Omental fat pad (tissue), 4 donors: ENCODE data around the gene EHF. TPM values are rescaled to one million over a fixed set of nuclear protein-coding genes. Genes with fewer than 3 reads are reported as not detected.

Source experiments
- ATAC-seq: fragments of 150-250 bp; one replicate; pipeline ENCODE4 v1.9.1; 2016; ENCODE audit warnings: mild to moderate bottlenecking, moderate library complexity; ENCODE audit not compliant: low FRiP score
- DNase-seq: peaks from one replicate; pipeline ENCODE4 v3.0.0-alpha.2; 2019; ENCODE audit warnings: low spot score
- total RNA-seq, 4 donors: library from RNA; depleted of rRNA; stranded (reverse); fragments of >200 nt; gene quantifications; one replicate each; pipeline ENCODE4 v1.1.0, GENCODE V29; 2016
- TF ChIP-seq, protein P1 (sequence below), 3 donors: fragments of 450-650 bp; IDR thresholded peaks; one replicate each; pipeline ENCODE4 v1.5.1; 2016 to 2017; ENCODE audit warnings: antibody characterized with exemption in 3 of 3, mild to moderate bottlenecking in 3 of 3, moderate library complexity in 2 of 3

Gene EHF
- total RNA-seq, 4 donors from 2014 or later: 0.38 TPM; not detected in 3

DNA sequence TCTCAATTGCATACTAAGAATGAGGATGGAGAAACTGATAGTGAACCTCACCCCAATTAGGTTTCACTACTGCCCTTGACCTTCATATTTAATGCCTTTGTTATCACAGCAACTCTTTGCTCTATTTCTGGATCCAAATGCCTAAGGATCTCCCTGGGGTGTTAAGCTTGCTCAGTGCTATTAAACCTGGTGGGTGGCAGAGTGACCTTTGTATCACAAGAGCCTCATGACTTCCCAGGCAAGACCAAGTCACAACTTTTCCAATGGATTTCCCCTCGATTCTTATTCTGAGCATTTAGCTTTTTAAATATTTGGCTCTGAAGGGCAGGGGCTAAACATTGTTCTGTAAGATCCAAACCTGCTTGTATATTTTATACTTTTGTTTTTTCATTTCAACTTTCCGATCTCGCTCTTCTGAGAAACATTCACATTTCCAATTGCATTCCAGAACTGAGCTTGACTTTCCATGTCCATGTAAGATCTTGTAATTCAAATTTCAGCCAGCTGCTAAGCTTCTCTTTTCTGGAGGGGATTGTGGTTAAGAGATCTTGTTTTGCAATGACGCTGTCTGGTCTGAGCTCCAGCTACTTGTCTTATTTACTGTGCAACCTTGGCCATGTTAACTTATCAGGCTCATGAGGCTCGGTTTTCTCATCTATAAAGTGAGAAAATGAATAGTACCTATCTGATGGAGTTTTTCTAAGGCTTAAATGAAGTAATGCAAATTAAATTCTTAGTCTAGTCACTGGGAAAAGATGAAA, 6.4 kb upstream of the EHF start:
- TF ChIP-seq, protein P1, sequence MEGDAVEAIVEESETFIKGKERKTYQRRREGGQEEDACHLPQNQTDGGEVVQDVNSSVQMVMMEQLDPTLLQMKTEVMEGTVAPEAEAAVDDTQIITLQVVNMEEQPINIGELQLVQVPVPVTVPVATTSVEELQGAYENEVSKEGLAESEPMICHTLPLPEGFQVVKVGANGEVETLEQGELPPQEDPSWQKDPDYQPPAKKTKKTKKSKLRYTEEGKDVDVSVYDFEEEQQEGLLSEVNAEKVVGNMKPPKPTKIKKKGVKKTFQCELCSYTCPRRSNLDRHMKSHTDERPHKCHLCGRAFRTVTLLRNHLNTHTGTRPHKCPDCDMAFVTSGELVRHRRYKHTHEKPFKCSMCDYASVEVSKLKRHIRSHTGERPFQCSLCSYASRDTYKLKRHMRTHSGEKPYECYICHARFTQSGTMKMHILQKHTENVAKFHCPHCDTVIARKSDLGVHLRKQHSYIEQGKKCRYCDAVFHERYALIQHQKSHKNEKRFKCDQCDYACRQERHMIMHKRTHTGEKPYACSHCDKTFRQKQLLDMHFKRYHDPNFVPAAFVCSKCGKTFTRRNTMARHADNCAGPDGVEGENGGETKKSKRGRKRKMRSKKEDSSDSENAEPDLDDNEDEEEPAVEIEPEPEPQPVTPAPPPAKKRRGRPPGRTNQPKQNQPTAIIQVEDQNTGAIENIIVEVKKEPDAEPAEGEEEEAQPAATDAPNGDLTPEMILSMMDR (IDR thresholded peaks at IDR 0.05): no peak
- DNase-seq (no peak), ATAC-seq (no peak)

DNA sequence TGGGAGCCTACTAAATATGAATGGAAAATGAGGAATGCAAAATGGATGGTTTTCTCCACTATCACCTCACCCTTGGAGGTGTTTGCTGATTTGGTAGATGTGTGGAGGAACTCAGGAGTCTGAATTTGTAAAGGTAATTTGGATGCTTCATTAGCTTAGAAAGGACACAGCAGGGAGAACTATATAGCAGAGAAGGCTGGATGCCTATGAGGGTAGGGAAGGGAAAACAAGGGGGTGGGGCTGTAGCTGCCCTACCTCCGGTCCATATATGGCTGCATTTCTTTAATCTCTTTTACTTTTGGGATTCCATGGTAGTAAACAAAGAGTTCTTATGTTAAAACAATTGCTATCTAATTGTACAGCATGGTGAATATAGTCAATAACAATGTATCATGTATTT, 4.8 kb upstream of the EHF start:
- TF ChIP-seq, protein P1 (IDR thresholded peaks at IDR 0.05): no peak
- ATAC-seq: no peak

DNA sequence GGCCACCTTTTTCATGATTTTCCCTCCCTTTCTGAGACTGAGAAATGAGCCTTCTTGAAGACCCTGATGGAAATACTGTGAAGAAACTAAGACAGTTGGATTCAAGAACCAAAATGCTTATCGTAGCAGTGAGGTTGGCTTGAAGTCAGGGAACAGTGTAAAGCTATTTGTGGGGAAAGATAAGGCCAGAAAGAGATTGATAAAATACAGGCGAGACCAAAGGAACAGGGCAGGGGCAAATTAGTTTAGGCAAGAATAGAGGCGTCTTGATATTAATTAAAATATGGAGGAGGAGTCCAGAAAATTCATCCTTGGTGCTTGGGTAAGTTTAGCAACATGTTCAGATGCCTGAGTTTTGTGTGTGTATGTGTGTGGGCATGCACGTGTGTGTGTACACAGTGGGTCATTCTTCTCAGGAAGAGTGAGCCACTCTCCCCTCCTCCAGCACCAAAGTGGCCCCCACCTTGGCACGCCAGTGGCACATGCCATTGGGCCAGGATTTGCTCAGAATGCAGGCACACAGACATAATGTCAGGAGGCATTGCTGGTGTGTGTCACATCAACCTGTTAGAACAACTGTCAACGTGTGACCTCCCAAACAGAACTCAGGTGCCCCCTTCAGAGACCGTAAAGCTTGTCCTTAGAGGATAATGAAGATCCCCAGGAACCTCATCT, 3.9 kb upstream of the EHF start:
- DNase-seq: no peak
- TF ChIP-seq, protein P1 (IDR thresholded peaks at IDR 0.05): no peak
- no peak for ATAC-seq

More for the DNA sequence above, 4.8 kb upstream of the EHF start:
- no peak for DNase-seq

DNA sequence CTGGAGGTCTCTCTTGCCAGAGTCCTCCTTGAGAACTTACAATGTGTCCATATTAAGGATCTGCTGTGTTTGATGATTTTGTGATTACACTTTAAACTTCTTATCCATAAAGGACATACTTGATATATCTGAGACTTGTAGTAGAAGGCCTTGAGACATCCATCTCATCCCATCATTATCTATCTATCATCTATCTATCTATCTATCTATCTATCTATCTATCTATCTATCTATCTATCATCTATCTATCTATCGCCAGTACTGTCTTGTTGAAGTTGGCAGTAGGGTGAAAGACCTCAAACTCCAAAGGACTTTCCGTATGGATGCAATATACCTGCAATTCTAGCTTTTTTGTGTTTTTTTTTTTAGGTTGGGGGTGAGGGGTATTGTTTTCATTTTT, 2.5 kb upstream of the EHF start:
- ATAC-seq (no peak), DNase-seq (no peak)
- TF ChIP-seq, protein P1 (IDR thresholded peaks at IDR 0.05): no peak

DNA sequence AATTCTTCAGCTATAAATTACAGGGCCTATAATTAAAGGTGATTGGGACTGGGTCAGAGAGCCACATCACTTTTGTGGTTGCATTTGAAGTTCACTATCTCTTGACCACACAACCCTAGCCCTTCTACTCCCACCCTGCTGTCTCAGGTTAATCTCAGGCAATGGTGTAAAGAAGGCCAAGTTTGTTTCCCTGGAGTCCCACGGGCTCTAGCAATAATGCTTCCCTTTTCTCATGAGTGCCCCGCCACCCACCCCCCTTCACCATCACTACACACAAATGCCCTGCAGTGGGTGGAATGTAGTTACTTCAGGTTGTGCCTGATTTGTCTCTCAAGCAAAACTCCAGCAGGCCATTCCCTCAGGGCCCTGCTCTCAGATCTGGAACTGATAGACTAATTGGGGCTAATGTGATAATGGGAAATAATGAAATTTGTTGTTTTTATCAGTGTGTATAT, 1.8 kb upstream of the EHF start:
- TF ChIP-seq, protein P1 (IDR thresholded peaks at IDR 0.05): no peak
- ATAC-seq (no peak), DNase-seq (no peak)

DNA sequence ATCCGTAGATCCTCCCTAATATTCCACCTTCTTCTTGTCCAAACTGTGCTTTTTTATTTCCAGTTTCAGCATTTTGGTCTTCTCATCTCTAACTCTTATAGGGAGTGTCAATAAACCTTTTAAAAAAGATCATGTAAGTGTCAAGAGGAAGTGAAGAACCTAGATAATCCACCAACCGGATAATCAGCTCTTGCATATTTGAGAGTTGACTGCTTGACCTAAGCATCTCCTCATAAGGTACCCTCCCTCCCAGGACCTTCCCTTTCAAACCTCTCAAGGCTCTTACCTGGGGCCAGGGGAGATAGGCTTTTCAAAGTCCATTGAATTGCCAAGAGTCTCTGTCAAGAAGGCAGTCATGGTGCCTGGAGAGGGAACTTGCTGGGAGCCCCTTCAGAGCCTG, 691 bp upstream of the EHF start:
- DNase-seq: no peak
- TF ChIP-seq, protein P1 (IDR thresholded peaks at IDR 0.05): no peak
- no peak for ATAC-seq

DNA sequence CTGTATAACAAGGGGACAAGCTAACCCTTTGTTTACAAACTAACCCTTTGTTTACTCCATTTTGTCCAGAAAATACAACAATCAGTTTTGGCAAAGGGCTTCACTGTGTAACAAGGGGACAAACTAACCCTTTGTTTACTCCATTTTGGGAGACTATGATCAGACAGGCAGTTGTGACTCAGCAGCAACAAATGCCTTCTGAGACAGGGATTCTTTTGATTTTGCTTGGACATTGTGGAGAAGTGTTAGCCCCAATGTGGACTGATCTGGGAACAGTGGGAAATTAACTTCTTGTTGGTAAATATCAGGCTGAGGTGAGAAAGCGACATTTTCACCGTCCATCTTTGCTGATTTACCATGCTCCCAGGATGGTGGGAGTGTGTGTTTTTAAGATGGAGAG, 983 bp downstream of the EHF start:
- ATAC-seq (no peak), DNase-seq (no peak)
- TF ChIP-seq, protein P1 (IDR thresholded peaks at IDR 0.05): no peak
